HAP-1 (cell line): Measurements from ENCODE around the gene PRUNE2.

ENCODE experiments used
- DNase-seq, 2 experiments: peaks; one replicate each; pipeline ENCODE4 v3.0.0-alpha.2; 2016 to 2020; ENCODE audit warnings: low spot score in 2 of 2
- H3K27me3 ChIP-seq: fragments of 250-450 bp; sonication (Bioruptor Pico); 2 replicates; pipeline ENCODE4 v1.5.1; 2020; ENCODE audit warnings: low read depth, mild to moderate bottlenecking, moderate library complexity
- H3K36me3 ChIP-seq: fragments of 250-450 bp; sonication (Bioruptor Pico); replicated peaks from 2 replicates; pipeline ENCODE4 v1.5.1; 2020; ENCODE audit warnings: mild to moderate bottlenecking
- H3K4me1 ChIP-seq: fragments of 250-450 bp; sonication (Bioruptor Pico); 2 replicates; pipeline ENCODE4 v1.5.1; 2020; ENCODE audit warnings: mild to moderate bottlenecking
- H3K4me3 ChIP-seq: fragments of 250-450 bp; sonication (Bioruptor Pico); 2 replicates; pipeline ENCODE4 v1.5.1; 2020; ENCODE audit warnings: mild to moderate bottlenecking, moderate library complexity
- H3K9me3 ChIP-seq: fragments of 250-450 bp; sonication (Bioruptor Pico); 2 replicates; pipeline ENCODE4 v1.5.1; 2020; ENCODE audit warnings: mild to moderate bottlenecking, moderate library complexity
- in situ Hi-C: fragments of 300-500 bp; cut with MboI; formaldehyde crosslinking; loops from 3 replicates; pipeline ENCODE4 v1.14.3; 2020; ENCODE audit warnings: low sequenced_read_pairs, inconsistent platforms, mixed read lengths

The PRUNE2 gene

DNA sequence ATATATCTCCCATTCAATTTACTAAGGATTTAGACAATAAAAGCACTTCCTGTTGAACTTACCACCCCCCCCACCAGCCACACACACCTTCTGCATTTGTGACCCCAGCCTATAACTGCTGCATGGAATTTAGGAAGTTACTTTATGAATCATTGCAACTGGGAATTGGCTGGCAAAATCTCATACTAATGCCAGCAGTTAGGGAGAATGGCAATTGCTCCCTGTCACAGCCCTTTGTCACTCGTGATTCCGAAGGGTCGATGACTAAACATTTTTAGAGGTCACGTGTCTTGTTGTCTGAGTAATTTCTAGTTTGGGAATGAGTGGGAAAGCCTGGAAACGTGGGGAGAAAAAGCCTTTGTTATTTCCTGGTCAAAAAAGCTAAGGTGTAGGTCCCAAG, 188.3 kb downstream of the PRUNE2 start:
- no peaks in the 10 kb centered on the region for H3K4me1 ChIP-seq
- in situ Hi-C loops = no loop called here
- no peaks in the 10 kb centered on the region for H3K9me3 ChIP-seq
- peaks cover 2% of the 10 kb centered on the region; the same call in 1 of the 2 replicates for H3K27me3 ChIP-seq
- no peaks in the 10 kb centered on the region for H3K36me3 ChIP-seq
- no peak for DNase-seq
- no peak overlapping the region for H3K4me3 ChIP-seq

DNA sequence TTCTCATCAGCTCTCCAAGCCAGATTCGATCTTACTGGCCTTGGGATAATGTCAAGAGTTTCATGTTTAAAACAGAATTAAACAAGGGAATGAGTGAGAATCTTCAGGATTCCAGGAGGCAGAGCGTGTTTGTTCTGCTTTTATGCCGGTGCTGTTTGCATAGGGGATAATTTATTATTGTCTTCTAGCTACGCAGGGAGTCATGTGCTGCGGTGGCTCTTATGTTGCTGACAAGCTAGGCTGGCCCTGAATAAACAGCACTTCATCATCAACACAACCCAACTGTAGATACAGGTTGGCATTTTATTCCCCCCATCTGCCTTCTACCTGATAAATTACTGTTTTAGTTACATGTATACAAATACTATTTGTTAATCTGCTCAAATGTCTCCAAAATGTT, 188.7 kb downstream of the PRUNE2 start:
- Histone ChIP-seq H3K27me3 (peaks cover 2% of the 10 kb centered on the region; the same call in 1 of the 2 replicates), H3K4me1 (no peaks in the 10 kb centered on the region), H3K9me3 (no peaks in the 10 kb centered on the region), H3K36me3 (no peaks in the 10 kb centered on the region), H3K4me3 (no peak overlapping the region)
- no peak for DNase-seq
- in situ Hi-C loops = no loop called here

- Histone ChIP-seq H3K36me3 (no peaks in the 10 kb centered on the region), H3K9me3 (no peaks in the 10 kb centered on the region), H3K27me3 (0 out of 2 replicates have a peak, but pooled peaks cover 2% of the 10 kb centered on the region), H3K4me1 (no peaks in the 10 kb centered on the region), H3K4me3 (no peak overlapping the region)
- in situ Hi-C loops = no loop called here
- DNase-seq = no peak
Observed at GRCh38 chr9:76716085-76716672, 189.7 kb downstream of the PRUNE2 start.

GRCh38 chr9:76713381-76713780, 192.5 kb downstream of the PRUNE2 start:
- no peak for DNase-seq
- Histone ChIP-seq H3K36me3 (no peaks in the 10 kb centered on the region), H3K4me3 (no peak overlapping the region), H3K9me3 (no peaks in the 10 kb centered on the region), H3K27me3 (0 out of 2 replicates have a peak, but pooled peaks cover 8% of the 10 kb centered on the region), H3K4me1 (no peaks in the 10 kb centered on the region)
- in situ Hi-C loops = no loop called here

- Histone ChIP-seq H3K36me3 (no peaks in the 10 kb centered on the region), H3K4me1 (no peaks in the 10 kb centered on the region), H3K27me3 (peaks cover 18% of the 10 kb centered on the region; the same call in 1 of the 2 replicates), H3K9me3 (no peaks in the 10 kb centered on the region), H3K4me3 (no peak overlapping the region)
- in situ Hi-C loops = loop anchor here (5.0 kb wide), 1 partner anchor 262 kb away; no protein-coding TSS in a partner anchor
- no peak for DNase-seq
Observed at GRCh38 chr9:76709020-76709419, 196.9 kb downstream of the PRUNE2 start.

GRCh38 chr9:76707510-76707909, 198.4 kb downstream of the PRUNE2 start:
- peaks cover 18% of the 10 kb centered on the region; the same call in 1 of the 2 replicates for H3K27me3 ChIP-seq
- no peaks in the 10 kb centered on the region for H3K36me3 ChIP-seq
- no peaks in the 10 kb centered on the region for H3K4me1 ChIP-seq
- H3K9me3 ChIP-seq = no peaks in the 10 kb centered on the region
- in situ Hi-C loops = loop anchor here (5.0 kb wide), 1 partner anchor 260 kb away; no protein-coding TSS in a partner anchor
- no peak for DNase-seq
- H3K4me3 ChIP-seq = no peak overlapping the region

- peak; percentile 30 to 78 for DNase-seq
- Histone ChIP-seq H3K4me1 (peaks cover 6% of the 10 kb centered on the region), H3K9me3 (no peaks in the 10 kb centered on the region), H3K4me3 (no peak overlapping the region), H3K36me3 (no peaks in the 10 kb centered on the region), H3K27me3 (peaks cover 18% of the 10 kb centered on the region; the same call in 1 of the 2 replicates)
- in situ Hi-C loops = loop anchor here (5.0 kb wide), 1 partner anchor 257 kb away; no protein-coding TSS in a partner anchor
Observed at GRCh38 chr9:76704593-76705204, 201.2 kb downstream of the PRUNE2 start.

DNA sequence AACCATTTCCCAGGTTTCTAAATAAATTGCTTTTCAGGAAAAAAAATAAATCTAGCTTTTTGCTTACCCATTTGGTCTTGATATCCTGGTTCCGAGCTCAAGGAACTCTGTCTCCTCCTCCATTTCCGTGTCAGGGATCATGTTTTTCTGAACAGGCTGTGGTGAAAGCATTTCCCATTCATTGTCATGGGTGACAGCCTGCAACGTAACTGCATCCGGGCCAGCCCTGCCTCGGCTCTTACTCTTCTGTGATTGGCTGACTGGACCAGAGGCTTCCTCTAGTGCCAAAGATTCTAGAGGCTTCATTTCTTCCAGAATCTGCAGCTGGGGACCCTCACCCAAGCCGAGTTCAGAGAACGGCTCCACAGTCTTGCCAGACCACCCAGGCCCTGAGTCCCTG, 202.6 kb downstream of the PRUNE2 start:
- Histone ChIP-seq H3K36me3 (no peaks in the 10 kb centered on the region), H3K4me3 (no peak overlapping the region), H3K27me3 (peaks cover 12% of the 10 kb centered on the region; the same call in 1 of the 2 replicates), H3K4me1 (peaks cover 6% of the 10 kb centered on the region), H3K9me3 (no peaks in the 10 kb centered on the region)
- in situ Hi-C loops = no loop called here
- no peak for DNase-seq

DNA sequence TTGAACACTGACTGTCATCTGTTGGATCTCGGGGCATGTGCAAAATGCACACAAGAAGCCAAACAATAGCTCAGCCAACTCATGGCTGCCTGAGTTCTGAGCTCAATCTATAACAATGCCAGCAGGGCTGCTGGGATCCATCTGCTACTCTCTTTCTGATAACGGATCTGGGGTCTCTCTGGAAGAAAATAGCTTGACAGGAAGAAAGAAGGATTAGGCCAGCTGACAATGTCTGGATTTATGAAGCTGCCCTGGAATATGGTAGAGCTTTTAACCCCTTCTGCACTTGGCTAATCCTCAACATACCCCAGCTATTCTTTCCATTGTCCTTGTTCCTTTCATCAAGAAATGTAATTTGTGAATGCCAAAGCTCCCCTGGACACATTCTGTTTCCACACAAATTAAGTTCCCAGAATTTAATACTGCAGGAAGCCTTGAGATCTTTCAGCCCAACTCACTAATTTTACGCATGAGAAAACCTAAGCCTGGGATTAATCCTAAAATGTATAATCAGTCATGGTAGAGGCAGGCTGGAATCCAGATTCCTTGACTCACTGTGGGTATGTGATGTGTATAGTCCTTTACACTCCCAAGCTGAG, 204.4 kb downstream of the PRUNE2 start:
- Histone ChIP-seq H3K36me3 (no peaks in the 10 kb centered on the region), H3K27me3 (peaks cover 6% of the 10 kb centered on the region; the same call in 1 of the 2 replicates), H3K4me1 (peaks cover 6% of the 10 kb centered on the region), H3K9me3 (no peaks in the 10 kb centered on the region), H3K4me3 (no peak overlapping the region)
- in situ Hi-C loops = no loop called here
- DNase-seq = peak; percentile 65 to 91

- Histone ChIP-seq H3K9me3 (no peaks in the 10 kb centered on the region), H3K4me1 (peaks cover 6% of the 10 kb centered on the region), H3K4me3 (no peak overlapping the region), H3K36me3 (no peaks in the 10 kb centered on the region), H3K27me3 (0 out of 2 replicates have a peak, but pooled peaks cover 4% of the 10 kb centered on the region)
- in situ Hi-C loops = no loop called here
- DNase-seq = no peak
Observed at GRCh38 chr9:76700916-76701315, 205.0 kb downstream of the PRUNE2 start.

DNA sequence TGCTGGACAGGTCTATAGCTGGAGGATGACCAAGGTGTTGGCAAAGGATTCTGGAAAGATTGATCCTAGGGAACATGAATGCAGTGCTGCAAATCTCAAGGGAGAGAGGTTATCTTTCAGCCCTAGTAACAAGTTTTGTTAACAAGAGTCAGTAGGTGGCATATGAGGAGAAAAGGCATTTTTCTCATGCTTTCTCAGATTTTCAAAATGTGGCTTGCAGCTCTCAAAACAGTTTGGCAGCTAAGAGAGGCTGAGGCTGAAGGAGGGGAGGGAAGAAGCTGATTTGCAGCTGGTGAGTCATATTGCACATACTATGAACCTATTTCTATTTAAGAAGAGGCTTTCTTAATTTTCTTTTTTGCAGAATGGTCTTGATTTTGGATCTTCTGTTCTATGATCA, 205.9 kb downstream of the PRUNE2 start:
- Histone ChIP-seq H3K4me3 (no peak overlapping the region), H3K4me1 (peaks cover 6% of the 10 kb centered on the region), H3K27me3 (0 out of 2 replicates have a peak, but pooled peaks cover 5% of the 10 kb centered on the region), H3K9me3 (no peaks in the 10 kb centered on the region), H3K36me3 (no peaks in the 10 kb centered on the region)
- no peak for DNase-seq
- in situ Hi-C loops = no loop called here

DNA sequence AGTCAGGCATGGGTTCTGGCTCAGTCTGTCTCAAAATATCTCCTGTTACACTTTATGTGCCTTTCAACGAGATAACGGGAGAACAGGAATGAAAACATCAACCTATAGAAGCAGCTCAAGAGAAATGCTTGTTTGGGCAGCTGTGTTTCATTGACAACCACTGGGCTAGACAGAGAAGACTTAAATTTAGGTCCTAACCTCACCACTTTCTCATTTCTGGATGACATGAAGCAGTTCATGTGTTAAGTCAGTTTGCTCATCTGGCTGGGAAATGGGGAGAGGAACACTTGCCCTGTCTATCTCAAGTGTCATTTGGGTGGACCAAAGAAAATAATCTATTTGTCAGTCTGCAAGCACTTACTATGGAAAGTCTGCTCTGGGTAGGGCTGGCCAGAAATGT, 208.4 kb downstream of the PRUNE2 start:
- Histone ChIP-seq H3K36me3 (no peaks in the 10 kb centered on the region), H3K27me3 (0 out of 2 replicates have a peak, but pooled peaks cover 2% of the 10 kb centered on the region), H3K4me3 (no peak overlapping the region), H3K4me1 (peaks cover 6% of the 10 kb centered on the region), H3K9me3 (no peaks in the 10 kb centered on the region)
- no peak for DNase-seq
- in situ Hi-C loops = no loop called here

DNA sequence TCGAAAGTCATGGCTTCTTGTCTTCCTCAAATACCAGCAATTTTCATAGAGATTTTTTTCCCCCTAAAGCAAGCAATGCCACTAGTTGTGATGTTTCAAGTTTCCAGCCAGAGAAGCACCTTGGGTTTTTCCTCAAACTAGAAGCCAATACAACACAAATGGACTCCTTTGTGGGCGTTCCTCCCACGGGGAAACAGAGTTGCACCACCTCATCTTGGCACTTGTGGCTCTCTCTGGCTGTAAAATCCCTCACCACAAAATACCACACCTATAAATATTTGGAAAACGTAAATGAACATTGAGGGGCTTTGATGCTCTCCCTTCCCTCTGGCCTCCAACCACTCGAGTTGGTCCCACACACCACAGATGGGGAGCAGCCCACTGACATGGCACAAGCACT, 208.8 kb downstream of the PRUNE2 start:
- no peak for DNase-seq
- peaks cover 6% of the 10 kb centered on the region for H3K4me1 ChIP-seq
- H3K36me3 ChIP-seq = no peaks in the 10 kb centered on the region
- no peak overlapping the region for H3K4me3 ChIP-seq
- 0 out of 2 replicates have a peak, but pooled peaks cover 2% of the 10 kb centered on the region for H3K27me3 ChIP-seq
- no peaks in the 10 kb centered on the region for H3K9me3 ChIP-seq
- in situ Hi-C loops = no loop called here

DNA sequence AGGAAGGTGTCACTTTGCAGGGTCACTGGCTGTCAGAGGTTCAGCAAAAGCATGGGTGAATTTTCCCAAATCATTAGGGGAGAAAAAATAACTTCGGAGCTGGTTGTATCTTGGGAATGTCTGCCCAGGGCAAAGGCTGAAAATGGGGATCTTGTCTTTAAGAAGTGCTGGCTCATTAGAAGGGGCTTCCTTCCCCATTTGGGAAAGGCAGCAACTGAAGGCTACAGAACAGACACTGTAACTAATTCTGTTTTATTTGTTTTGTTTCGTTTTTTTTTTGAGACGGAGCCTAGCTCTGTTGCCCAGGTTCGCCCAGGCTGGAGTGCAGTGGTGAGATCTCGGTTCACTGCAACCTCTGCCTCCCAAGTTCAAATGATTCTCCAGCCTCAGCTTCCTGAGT, 212.0 kb downstream of the PRUNE2 start:
- no peaks in the 10 kb centered on the region for H3K36me3 ChIP-seq
- H3K27me3 ChIP-seq = 0 out of 2 replicates have a peak, but pooled peaks cover 2% of the 10 kb centered on the region
- in situ Hi-C loops = no loop called here
- H3K4me3 ChIP-seq = no peak overlapping the region
- no peaks in the 10 kb centered on the region for H3K9me3 ChIP-seq
- DNase-seq = no peak
- H3K4me1 ChIP-seq = no peaks in the 10 kb centered on the region
